Smooth muscle cell (in vitro differentiated cells): ENCODE measurements around the gene SDCCAG8. TPM values are rescaled to one million over a fixed set of nuclear protein-coding genes. Genes with fewer than 3 reads are reported as not detected.

Experiments
- DNase-seq: peaks from one replicate; lab custom pipeline; 2025; ENCODE audit not compliant: unreplicated experiment; lab: John Stamatoyannopoulos, UW
- H2AFZ ChIP-seq: fragments of 200-600 bp; sonication (generic); 2 replicates; pipeline ENCODE4 v1.6.0; 2016; ENCODE audit warnings: antibody characterized with exemption, low read depth, mild to moderate bottlenecking
- H3F3A ChIP-seq: fragments of 200-600 bp; sonication (generic); 2 replicates; pipeline ENCODE4 v1.6.0; 2017; ENCODE audit warnings: antibody characterized with exemption, low read depth
- H3K27ac ChIP-seq: fragments of 200-600 bp; sonication (generic); 2 replicates; pipeline ENCODE4 v1.5.1; 2016; ENCODE audit warnings: low read depth, mild to moderate bottlenecking
- H3K27me3 ChIP-seq: fragments of 200-600 bp; sonication (generic); 2 replicates; pipeline ENCODE4 v1.6.1; 2016; ENCODE audit warnings: low read depth, mild to moderate bottlenecking
- H3K36me3 ChIP-seq: fragments of 200-600 bp; sonication (generic); 2 replicates; pipeline ENCODE4 v1.5.1; 2016; ENCODE audit warnings: low read depth
- H3K4me1 ChIP-seq: fragments of 200-600 bp; sonication (generic); 2 replicates; pipeline ENCODE4 v1.5.1; 2016; ENCODE audit warnings: low read depth
- H3K4me2 ChIP-seq: fragments of 200-600 bp; sonication (generic); 2 replicates; pipeline ENCODE4 v1.6.0; 2016; ENCODE audit warnings: mild to moderate bottlenecking
- H3K4me3 ChIP-seq: fragments of 200-600 bp; sonication (generic); 2 replicates; pipeline ENCODE4 v1.5.1; 2016; ENCODE audit warnings: mild to moderate bottlenecking
- H3K79me2 ChIP-seq: fragments of 200-600 bp; sonication (generic); 2 replicates; pipeline ENCODE4 v1.6.0; 2016; ENCODE audit warnings: low read depth, mild to moderate bottlenecking
- H3K9ac ChIP-seq: fragments of 200-600 bp; sonication (generic); 2 replicates; pipeline ENCODE4 v1.6.0; 2016; ENCODE audit warnings: low read depth
- H3K9me3 ChIP-seq: fragments of 200-600 bp; sonication (generic); replicated peaks from 2 replicates; pipeline ENCODE4 v1.5.1; 2016; ENCODE audit warnings: low read depth
- H4K20me1 ChIP-seq: fragments of 200-600 bp; sonication (generic); 2 replicates; pipeline ENCODE4 v1.6.0; 2016; ENCODE audit warnings: low read depth
- CTCF ChIP-seq: fragments of 200-600 bp; sonication (generic); IDR thresholded peaks from 2 replicates; pipeline ENCODE4 v1.5.1; 2017; ENCODE audit warnings: borderline replicate concordance, mild to moderate bottlenecking, antibody characterized with exemption; ENCODE audit not compliant: insufficient read depth, poor library complexity, severe bottlenecking
- WGBS: methylation state at CpG from one replicate; pipeline ENCODE4 v1.1.7; 2016; ENCODE audit warnings: low lambda C conversion rate; 5-methylcytosine and 5-hydroxymethylcytosine counted together
- polyA plus RNA-seq: library from polyadenylated mRNA; unstranded; fragments of >200 nt; fragmentation: Nextera tagmentation; extraction: Ambion mirVana; gene quantifications from 2 replicates; pipeline ENCODE4 v1.2.1, GENCODE V29; 2016
- total RNA-seq: library from RNA; depleted of rRNA; stranded (reverse); fragments of >200 nt; gene quantifications from 2 replicates; pipeline ENCODE4 v1.2.3, GENCODE V29; 2014

Gene SDCCAG8
- total and polyA plus RNA-seq, 2 experiments from 2014 or later, result 30.9 to 33.4 TPM

GRCh38 chr1:243270097-243270864, 14.4 kb downstream of the SDCCAG8 start:
- no peaks in the 10 kb centered on the region for H3K9me3 ChIP-seq
- peaks cover 43% of the 10 kb centered on the region for H3F3A ChIP-seq
- no peak for DNase-seq
- no peak overlapping the region for H3K4me3 ChIP-seq
- H3K9ac ChIP-seq, result peak overlapping the region; percentile 6
- H3K79me2 ChIP-seq, result peaks cover 27% of the 10 kb centered on the region
- peak overlapping the region; percentile 30 for H2AFZ ChIP-seq
- H3K27me3 ChIP-seq, result no peaks in the 10 kb centered on the region
- H4K20me1 ChIP-seq, result no peaks in the 10 kb centered on the region
- peak overlapping the region; percentile 95 for H3K27ac ChIP-seq
- TF ChIP-seq CTCF, result no peak
- peaks cover 48% of the 10 kb centered on the region for H3K4me1 ChIP-seq
- 71% methylated on average over 6 of the region's 6 CpGs for WGBS
- H3K36me3 ChIP-seq, result no peaks in the 10 kb centered on the region
- peak overlapping the region; percentile 82 for H3K4me2 ChIP-seq

GRCh38 chr1:243271996-243272395, 16.2 kb downstream of the SDCCAG8 start:
- Histone ChIP-seq H3K27me3 (no peaks in the 10 kb centered on the region), H4K20me1 (no peaks in the 10 kb centered on the region), H3K36me3 (peaks cover 1% of the 10 kb centered on the region), H3K4me2 (peak overlapping the region; percentile 62), H3K4me1 (peaks cover 41% of the 10 kb centered on the region), H3K9me3 (no peaks in the 10 kb centered on the region), H3K79me2 (peaks cover 21% of the 10 kb centered on the region), H3K9ac (peak overlapping the region; percentile 35), H3K27ac (peak overlapping the region; percentile 83), H3K4me3 (no peak overlapping the region), H2AFZ (no peak overlapping the region), H3F3A (peaks cover 36% of the 10 kb centered on the region)
- DNase-seq, result no peak
- TF ChIP-seq CTCF, result no peak
- WGBS, result 16% methylated on average over 1 of the region's 1 CpG

- Histone ChIP-seq H3K9ac (no peak overlapping the region), H3K27me3 (no peaks in the 10 kb centered on the region), H3K4me3 (no peak overlapping the region), H4K20me1 (no peaks in the 10 kb centered on the region), H3K4me2 (peak overlapping the region; percentile 62), H3K36me3 (peaks cover 5% of the 10 kb centered on the region), H3F3A (peaks cover 36% of the 10 kb centered on the region), H3K27ac (peak overlapping the region; percentile 83), H2AFZ (peak overlapping the region; percentile 22), H3K9me3 (no peaks in the 10 kb centered on the region), H3K4me1 (peaks cover 41% of the 10 kb centered on the region), H3K79me2 (peaks cover 23% of the 10 kb centered on the region)
- TF ChIP-seq CTCF, result no peak
- DNase-seq, result no peak
Measured at GRCh38 chr1:243272401-243272800, 16.6 kb downstream of the SDCCAG8 start.

DNA sequence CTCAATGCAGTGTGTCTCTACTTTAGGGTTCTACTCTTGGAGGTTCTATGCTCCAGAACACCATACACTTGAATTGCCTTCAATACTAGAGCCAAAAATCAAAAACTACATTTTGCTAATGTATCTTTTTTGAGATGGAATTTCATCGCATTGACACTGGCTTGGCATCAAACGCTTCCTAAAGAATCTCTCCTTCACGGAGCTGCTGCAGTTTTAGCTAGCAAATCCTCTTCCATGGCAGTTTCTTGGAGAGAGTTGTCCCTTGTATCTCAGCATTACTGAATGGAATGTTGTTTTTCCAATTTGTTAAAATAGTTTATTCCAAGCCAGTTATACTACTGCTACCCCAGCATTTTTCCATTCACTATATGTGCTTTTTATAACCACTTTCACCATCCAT, 17.7 kb downstream of the SDCCAG8 start:
- H3K79me2 ChIP-seq, result peaks cover 32% of the 10 kb centered on the region
- no peaks in the 10 kb centered on the region for H4K20me1 ChIP-seq
- no peaks in the 10 kb centered on the region for H3K9me3 ChIP-seq
- H3K27ac ChIP-seq, result peak overlapping the region; percentile 83
- no peaks in the 10 kb centered on the region for H3K27me3 ChIP-seq
- H3K4me3 ChIP-seq, result no peak overlapping the region
- no peak overlapping the region for H2AFZ ChIP-seq
- 80% methylated on average over 3 of the region's 3 CpGs for WGBS
- peaks cover 35% of the 10 kb centered on the region for H3F3A ChIP-seq
- no peak overlapping the region for H3K9ac ChIP-seq
- TF ChIP-seq CTCF, result no peak
- peaks cover 13% of the 10 kb centered on the region for H3K36me3 ChIP-seq
- peak overlapping the region; percentile 62 for H3K4me2 ChIP-seq
- no peak for DNase-seq
- H3K4me1 ChIP-seq, result peaks cover 35% of the 10 kb centered on the region
